Measurements from ENCODE around the gene CCDC18. TPM values are rescaled to one million over a fixed set of nuclear protein-coding genes. Genes with fewer than 3 reads are reported as not detected.
"Not testable (repeated sequence)": the region's sequence is repeated elsewhere in the genome, so short reads cannot be mapped to it uniquely, and the experiment has no call there.

CCDC18 gene
- total and polyA plus RNA-seq, 4 donors, result 2.7 to 8.5 (median 7.2) TPM

GRCh38 chr1:93155335-93155734 is 25.2 kb upstream of the CCDC18 start:
- H3K27ac ChIP-seq (ENCODE audit: low read depth in 1 of 2, low read length in 2 of 2), result no peak overlapping the region

GRCh38 chr1:93159337-93159736 is 21.2 kb upstream of the CCDC18 start:
- Histone ChIP-seq H3K27me3 (ENCODE audit: control insufficient read depth in 4 of 4, insufficient read depth in 4 of 4, low read length in 3 of 4) (no peaks in the 10 kb centered on the region), H3K9me3 (ENCODE audit: control insufficient read depth in 4 of 4, low read length in 3 of 4) (no peaks in the 10 kb centered on the region), H3K4me1 (ENCODE audit: control insufficient read depth in 4 of 4, insufficient read depth in 4 of 4, low read length in 3 of 4) (peaks cover 0 to 3% (median 0%) of the 10 kb centered on the region in 4 donors), H3K36me3 (ENCODE audit: control insufficient read depth in 4 of 4, insufficient read depth in 3 of 4, low read depth in 1 of 4, low read length in 3 of 4) (peaks cover 12 to 31% (median 25%) of the 10 kb centered on the region in 4 donors), H3K9ac (ENCODE audit: low read depth in 1 of 2, low read length in 2 of 2) (no peak overlapping the region), H3K27ac (ENCODE audit: low read depth in 1 of 2, low read length in 2 of 2) (no peak overlapping the region), H3K4me3 (ENCODE audit: low read depth in 1 of 3, low read length in 3 of 3) (no peak overlapping the region)
- WGBS, result 79% methylated on average over 2 of the region's 2 CpGs
- DNase-seq (ENCODE audit: low spot score), result no peak
- TF ChIP-seq RXRA (IDR thresholded peaks at IDR 0.05) (no peak), JUND (IDR thresholded peaks at IDR 0.05) (no peak), NR2F2 (IDR thresholded peaks at IDR 0.05) (no peak), HNF4G (IDR thresholded peaks at IDR 0.05) (no peak), CTCF (IDR thresholded peaks at IDR 0.05; ENCODE audit: low read depth, low read length, missing input control) (no peak), REST (IDR thresholded peaks at IDR 0.05) (no peak), FOXA2 (IDR thresholded peaks at IDR 0.05) (no peak), TAF1 (conservative IDR thresholded peaks at IDR 0.05) (no peak), HNF4A (conservative IDR thresholded peaks at IDR 0.05) (no peak), ZBTB33 (IDR thresholded peaks at IDR 0.05) (no peak), FOXA1 (IDR thresholded peaks at IDR 0.05) (no peak), ATF3 (IDR thresholded peaks at IDR 0.05) (no peak), MAX (IDR thresholded peaks at IDR 0.05) (no peak), SP1 (IDR thresholded peaks at IDR 0.05) (no peak), EGR1 (IDR thresholded peaks at IDR 0.05; ENCODE audit: low read depth in 2 of 2) (no peak), GABPA (IDR thresholded peaks at IDR 0.05 in 1 of 2, conservative IDR thresholded peaks at IDR 0.05 in 1 of 2) (no peak), YY1 (IDR thresholded peaks at IDR 0.05) (no peak), RAD21 (IDR thresholded peaks at IDR 0.05) (no peak)

More at GRCh38 chr1:93155335-93155734, 25.2 kb upstream of the CCDC18 start:
- Histone ChIP-seq H3K36me3 (ENCODE audit: control insufficient read depth in 4 of 4, insufficient read depth in 3 of 4, low read depth in 1 of 4, low read length in 3 of 4) (peaks cover 6 to 46% (median 32%) of the 10 kb centered on the region in 4 donors), H3K9ac (ENCODE audit: low read depth in 1 of 2, low read length in 2 of 2) (no peak overlapping the region), H3K4me1 (ENCODE audit: control insufficient read depth in 4 of 4, insufficient read depth in 4 of 4, low read length in 3 of 4) (no peaks in the 10 kb centered on the region), H3K4me3 (ENCODE audit: low read depth in 1 of 3, low read length in 3 of 3) (no peak overlapping the region), H3K9me3 (ENCODE audit: control insufficient read depth in 4 of 4, low read length in 3 of 4) (no peaks in the 10 kb centered on the region), H3K27me3 (ENCODE audit: control insufficient read depth in 4 of 4, insufficient read depth in 4 of 4, low read length in 3 of 4) (no peaks in the 10 kb centered on the region)
- no peak for TF ChIP-seq CTCF (IDR thresholded peaks at IDR 0.05; ENCODE audit: low read depth, low read length, missing input control)
- WGBS, result 72% methylated on average over 3 of the region's 3 CpGs
- DNase-seq (ENCODE audit: low spot score), result no peak

GRCh38 chr1:93163314-93163713 is 17.2 kb upstream of the CCDC18 start:
- peaks cover 5 to 11% (median 7%) of the 10 kb centered on the region in 4 donors for H3K36me3 ChIP-seq (ENCODE audit: control insufficient read depth in 4 of 4, insufficient read depth in 3 of 4, low read depth in 1 of 4, low read length in 3 of 4)
- WGBS, result 98% methylated on average over 8 of the region's 8 CpGs
- not testable (repeated sequence) for H3K27ac ChIP-seq (ENCODE audit: low read depth in 1 of 2, low read length in 2 of 2); H3K4me3 ChIP-seq (ENCODE audit: low read depth in 1 of 3, low read length in 3 of 3); H3K4me1 ChIP-seq (ENCODE audit: control insufficient read depth in 4 of 4, insufficient read depth in 4 of 4, low read length in 3 of 4); H3K27me3 ChIP-seq (ENCODE audit: control insufficient read depth in 4 of 4, insufficient read depth in 4 of 4, low read length in 3 of 4); H3K9ac ChIP-seq (ENCODE audit: low read depth in 1 of 2, low read length in 2 of 2); DNase-seq (ENCODE audit: low spot score); H3K9me3 ChIP-seq (ENCODE audit: control insufficient read depth in 4 of 4, low read length in 3 of 4)
